ENCODE results near the gene CTCFL.
"Not testable (repeated sequence)": the region's sequence is repeated elsewhere in the genome, so short reads cannot be mapped to it uniquely, and the experiment has no call there.

CTCFL gene

GRCh38 chr20:57522380-57523140, 2.4 kb downstream of the CTCFL start:
- H3K4me2 ChIP-seq = no peak overlapping the region; a peak in 1 of 22 replicates
- peaks cover 0 to 5% (median 2%) of the 10 kb centered on the region in 10 experiments; a peak in 5 of 20 replicates for H3K4me1 ChIP-seq
- no peak for TF ChIP-seq Cebpa-rat (IDR thresholded peaks at IDR 0.05)
- no peaks in the 10 kb centered on the region for H3K9me3 ChIP-seq (replicated peaks in 1 of 11)
- no peak overlapping the region for H3K27ac ChIP-seq
- no peaks in the 10 kb centered on the region for H4K20me1 ChIP-seq
- H3K4me3 ChIP-seq = no peak overlapping the region
- H3K36me3 ChIP-seq = no peaks in the 10 kb centered on the region
- H3K9ac ChIP-seq = no peak overlapping the region
- H3K27me3 ChIP-seq = peaks cover 0 to 4% (median 0%) of the 10 kb centered on the region in 11 experiments; a peak in 1 of 22 replicates

GRCh38 chr20:57517904-57518303, 7.0 kb downstream of the CTCFL start:
- H3K4me1 ChIP-seq = no peaks in the 10 kb centered on the region
- no peak overlapping the region for H3K9ac ChIP-seq
- H3K4me3 ChIP-seq = no peak overlapping the region
- no peaks in the 10 kb centered on the region for H4K20me1 ChIP-seq
- H3K27me3 ChIP-seq = no peaks in the 10 kb centered on the region
- no peak overlapping the region for H3K27ac ChIP-seq
- H3K36me3 ChIP-seq = no peaks in the 10 kb centered on the region
- H3K4me2 ChIP-seq = no peak overlapping the region
- TF ChIP-seq Cebpa-rat (IDR thresholded peaks at IDR 0.05) = no peak
- H3K9me3 ChIP-seq (replicated peaks in 1 of 11) = no peaks in the 10 kb centered on the region

DNA sequence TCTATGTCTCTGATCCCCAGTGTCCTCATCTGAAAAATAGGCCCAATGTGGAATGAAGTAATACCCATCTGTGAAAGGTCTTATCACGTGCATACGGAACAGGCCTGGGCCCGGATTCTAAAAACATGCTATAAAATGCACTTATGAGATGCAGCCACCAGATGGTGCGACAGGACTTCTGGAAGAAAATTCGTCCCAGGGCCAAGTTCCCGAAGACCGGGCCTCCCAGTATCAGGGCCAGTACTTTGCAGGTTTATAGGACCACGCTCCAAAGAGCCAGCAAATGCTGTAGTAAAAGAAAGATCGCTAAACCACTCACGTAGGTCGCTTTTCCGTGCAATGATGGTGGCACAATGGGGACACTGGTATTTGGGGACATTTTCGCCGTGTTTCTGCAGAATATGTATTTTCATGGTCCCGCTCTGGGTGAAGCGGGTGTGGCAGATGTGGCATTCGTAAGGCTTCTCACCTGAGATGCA, 10.6 kb downstream of the CTCFL start:
- no peak for TF ChIP-seq Cebpa-rat (IDR thresholded peaks at IDR 0.05)
- Histone ChIP-seq H3K4me3 (no peak overlapping the region), H3K4me2 (no peak overlapping the region), H3K36me3 (no peaks in the 10 kb centered on the region), H3K27ac (no peak overlapping the region), H3K4me1 (no peaks in the 10 kb centered on the region), H4K20me1 (no peaks in the 10 kb centered on the region), H3K9me3 (replicated peaks in 1 of 11) (no peaks in the 10 kb centered on the region), H3K9ac (no peak overlapping the region), H3K27me3 (no peaks in the 10 kb centered on the region)

DNA sequence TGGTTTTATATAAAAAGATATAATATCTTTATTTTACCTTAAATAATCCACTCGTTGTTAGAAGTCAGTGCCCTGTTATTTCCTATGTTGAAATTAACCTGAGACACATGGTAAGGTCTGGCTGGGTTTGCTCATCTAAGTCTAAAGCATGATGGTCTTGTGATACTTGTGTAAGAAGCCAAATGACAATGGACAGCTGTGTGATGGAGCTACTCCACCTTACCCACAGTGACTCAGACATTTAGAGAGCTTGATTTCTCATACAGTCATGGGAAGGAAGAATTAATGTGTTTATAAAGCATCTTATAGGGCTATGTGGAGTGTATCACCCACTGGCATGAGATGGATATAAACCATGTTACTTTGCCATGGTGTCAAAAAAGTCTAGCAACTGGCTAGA, 11.7 kb downstream of the CTCFL start:
- H3K4me2 ChIP-seq = no peak overlapping the region
- no peaks in the 10 kb centered on the region for H4K20me1 ChIP-seq
- H3K9me3 ChIP-seq (replicated peaks in 1 of 11) = no peaks in the 10 kb centered on the region
- H3K4me1 ChIP-seq = no peaks in the 10 kb centered on the region
- peak overlapping the region in 1 of 11 experiments; percentile 0; a peak in 1 of 22 replicates for H3K9ac ChIP-seq
- no peak for TF ChIP-seq Cebpa-rat (IDR thresholded peaks at IDR 0.05)
- H3K27ac ChIP-seq = no peak overlapping the region
- H3K36me3 ChIP-seq = no peaks in the 10 kb centered on the region
- H3K4me3 ChIP-seq = no peak overlapping the region
- no peaks in the 10 kb centered on the region for H3K27me3 ChIP-seq

DNA sequence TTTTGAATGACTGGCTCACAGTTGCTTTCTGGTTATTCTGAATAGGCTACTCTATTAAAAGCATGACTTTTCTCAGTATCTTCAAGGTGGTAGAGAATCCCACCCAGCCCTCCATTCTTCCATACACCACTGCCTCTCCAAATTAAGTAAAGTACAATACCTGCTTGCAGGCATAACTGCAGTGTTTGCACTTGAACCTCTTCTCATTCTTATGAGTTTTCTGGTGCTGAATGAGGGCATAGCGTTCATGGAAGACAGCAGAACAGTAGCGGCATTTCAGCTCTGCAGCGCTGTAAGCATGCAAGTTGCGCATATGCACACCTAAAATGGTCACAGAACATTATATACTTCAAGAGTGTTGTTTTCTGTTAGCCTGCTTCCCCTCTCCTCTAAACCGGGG, 12.5 kb downstream of the CTCFL start:
- no peak for TF ChIP-seq Cebpa-rat (IDR thresholded peaks at IDR 0.05)
- H3K4me2 ChIP-seq = no peak overlapping the region
- no peaks in the 10 kb centered on the region for H3K9me3 ChIP-seq (replicated peaks in 1 of 11)
- peaks cover 2 to 7% (median 3%) of the 10 kb centered on the region in 10 experiments for H3K4me1 ChIP-seq
- H4K20me1 ChIP-seq = no peaks in the 10 kb centered on the region
- no peak overlapping the region for H3K4me3 ChIP-seq
- H3K27ac ChIP-seq = no peak overlapping the region
- H3K36me3 ChIP-seq = no peaks in the 10 kb centered on the region
- H3K9ac ChIP-seq = no peak overlapping the region
- no peaks in the 10 kb centered on the region for H3K27me3 ChIP-seq

GRCh38 chr20:57511709-57512108, 13.2 kb downstream of the CTCFL start:
- H3K9ac ChIP-seq; H3K27ac ChIP-seq; H3K27me3 ChIP-seq; H4K20me1 ChIP-seq; H3K4me2 ChIP-seq; H3K36me3 ChIP-seq; H3K9me3 ChIP-seq (replicated peaks in 1 of 11); H3K4me3 ChIP-seq: not testable (repeated sequence)
- H3K4me1 ChIP-seq = peaks cover 8 to 14% (median 10%) of the 10 kb centered on the region in 10 experiments

GRCh38 chr20:57509665-57510237, 15.2 kb downstream of the CTCFL start:
- Histone ChIP-seq H4K20me1 (no peaks in the 10 kb centered on the region), H3K9me3 (replicated peaks in 1 of 11) (no peaks in the 10 kb centered on the region), H3K9ac (no peak overlapping the region), H3K27me3 (peaks cover 0 to 2% (median 0%) of the 10 kb centered on the region in 11 experiments; a peak in 1 of 22 replicates), H3K4me3 (no peak overlapping the region), H3K27ac (no peak overlapping the region), H3K36me3 (no peaks in the 10 kb centered on the region), H3K4me1 (peaks cover 8 to 29% (median 26%) of the 10 kb centered on the region in 10 experiments), H3K4me2 (no peak overlapping the region)
- no peak for TF ChIP-seq Cebpa-rat (IDR thresholded peaks at IDR 0.05)

DNA sequence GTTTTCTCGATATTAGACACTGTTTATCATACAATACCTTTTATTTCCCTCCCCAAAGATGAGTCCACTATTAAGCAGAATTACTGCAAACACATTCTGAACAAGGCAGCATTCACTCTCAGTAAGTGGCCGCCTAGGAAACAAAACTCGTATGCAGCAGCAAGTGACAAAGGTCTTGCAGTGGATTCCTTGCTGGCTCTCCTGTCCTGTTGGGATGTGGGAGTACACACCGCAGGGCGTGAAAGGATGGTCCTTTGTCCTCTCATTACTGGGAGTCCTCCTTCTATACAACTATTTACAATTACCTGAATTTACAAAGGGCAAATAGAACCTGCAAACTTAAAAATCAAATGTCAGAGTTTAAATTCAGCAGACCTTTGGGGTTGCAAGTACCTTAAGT, 16.1 kb downstream of the CTCFL start:
- Histone ChIP-seq H3K4me2 (no peak overlapping the region), H3K4me3 (no peak overlapping the region), H3K9me3 (replicated peaks in 1 of 11) (no peaks in the 10 kb centered on the region), H4K20me1 (no peaks in the 10 kb centered on the region), H3K27ac (no peak overlapping the region), H3K4me1 (peaks cover 10 to 38% (median 36%) of the 10 kb centered on the region in 10 experiments), H3K27me3 (peaks cover 0 to 4% (median 0%) of the 10 kb centered on the region in 11 experiments; a peak in 1 of 22 replicates), H3K36me3 (no peaks in the 10 kb centered on the region), H3K9ac (no peak overlapping the region)
- no peak for TF ChIP-seq Cebpa-rat (IDR thresholded peaks at IDR 0.05)

GRCh38 chr20:57508381-57508780, 16.6 kb downstream of the CTCFL start:
- no peaks in the 10 kb centered on the region for H3K9me3 ChIP-seq (replicated peaks in 1 of 11)
- H3K4me1 ChIP-seq = peaks cover 15 to 43% (median 40%) of the 10 kb centered on the region in 10 experiments
- H3K4me2 ChIP-seq = no peak overlapping the region
- no peaks in the 10 kb centered on the region for H4K20me1 ChIP-seq
- no peaks in the 10 kb centered on the region for H3K36me3 ChIP-seq
- no peak for TF ChIP-seq Cebpa-rat (IDR thresholded peaks at IDR 0.05)
- H3K9ac ChIP-seq = no peak overlapping the region
- no peak overlapping the region for H3K4me3 ChIP-seq
- H3K27ac ChIP-seq = no peak overlapping the region
- H3K27me3 ChIP-seq = peaks cover 0 to 4% (median 0%) of the 10 kb centered on the region in 11 experiments; a peak in 1 of 22 replicates
